ENCODE results near the gene SLC6A8.

DNA sequence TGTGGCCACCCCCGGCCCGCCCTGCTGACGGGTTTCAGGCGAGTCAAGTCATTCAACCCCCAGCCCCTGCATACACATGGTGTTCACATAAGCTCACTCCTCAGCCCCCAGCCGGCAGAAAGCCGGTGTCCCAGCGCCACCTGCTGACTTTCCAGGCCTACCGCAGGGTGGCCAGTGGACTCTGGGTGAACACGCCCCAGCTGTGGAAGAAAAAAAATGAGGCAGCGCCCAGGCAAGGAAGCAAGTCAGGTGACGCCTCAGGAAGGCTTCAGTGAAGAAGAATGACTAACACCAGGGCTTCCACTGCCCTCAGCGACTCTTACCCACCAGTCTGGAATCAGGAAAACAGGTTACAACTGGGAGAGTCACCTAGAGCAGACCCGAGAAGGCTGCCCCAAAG is 20.7 kb downstream of the SLC6A8 start:
- TF ChIP-seq, protein P1, sequence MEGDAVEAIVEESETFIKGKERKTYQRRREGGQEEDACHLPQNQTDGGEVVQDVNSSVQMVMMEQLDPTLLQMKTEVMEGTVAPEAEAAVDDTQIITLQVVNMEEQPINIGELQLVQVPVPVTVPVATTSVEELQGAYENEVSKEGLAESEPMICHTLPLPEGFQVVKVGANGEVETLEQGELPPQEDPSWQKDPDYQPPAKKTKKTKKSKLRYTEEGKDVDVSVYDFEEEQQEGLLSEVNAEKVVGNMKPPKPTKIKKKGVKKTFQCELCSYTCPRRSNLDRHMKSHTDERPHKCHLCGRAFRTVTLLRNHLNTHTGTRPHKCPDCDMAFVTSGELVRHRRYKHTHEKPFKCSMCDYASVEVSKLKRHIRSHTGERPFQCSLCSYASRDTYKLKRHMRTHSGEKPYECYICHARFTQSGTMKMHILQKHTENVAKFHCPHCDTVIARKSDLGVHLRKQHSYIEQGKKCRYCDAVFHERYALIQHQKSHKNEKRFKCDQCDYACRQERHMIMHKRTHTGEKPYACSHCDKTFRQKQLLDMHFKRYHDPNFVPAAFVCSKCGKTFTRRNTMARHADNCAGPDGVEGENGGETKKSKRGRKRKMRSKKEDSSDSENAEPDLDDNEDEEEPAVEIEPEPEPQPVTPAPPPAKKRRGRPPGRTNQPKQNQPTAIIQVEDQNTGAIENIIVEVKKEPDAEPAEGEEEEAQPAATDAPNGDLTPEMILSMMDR (IDR thresholded peaks at IDR 0.05) = peak in 5 of 6 experiments; percentile 26 to 59 (median 59)
- TF ChIP-seq POLR2A (IDR thresholded peaks at IDR 0.05) = no peak
